PFSK-1 (cell line): ENCODE measurements around the gene CHTF18.

Source experiments
- FOXP2 ChIP-seq: optimal IDR thresholded peaks from 2 replicates; pipeline ENCODE3; 2011; ENCODE audit warnings: borderline replicate concordance, control low read depth, inconsistent platforms; ENCODE audit not compliant: insufficient read depth; ENCODE audit errors: extremely low read length, extremely low read depth
- POLR2AphosphoS5 ChIP-seq: IDR thresholded peaks from 2 replicates; pipeline ENCODE4 v1.6.1; 2012; ENCODE audit warnings: low read depth, mild to moderate bottlenecking, control low read depth, low read length, moderate library complexity
- REST ChIP-seq, 2 experiments: IDR thresholded peaks; 2 replicates each; pipeline versions ENCODE4 v1.6.1 to v1.8.0; 2011 to 2012; ENCODE audit warnings: low read depth in 2 of 2, low read length in 2 of 2, control low read depth in 1 of 2, inconsistent platforms in 1 of 2, mild to moderate bottlenecking in 1 of 2, moderate library complexity in 1 of 2; ENCODE audit not compliant: insufficient read depth in 1 of 2
- SIN3A ChIP-seq: IDR thresholded peaks from 2 replicates; pipeline ENCODE4 v1.6.1; 2012; ENCODE audit warnings: mild to moderate bottlenecking, low read length, moderate library complexity, borderline replicate concordance; ENCODE audit not compliant: insufficient read depth
- TAF1 ChIP-seq: IDR thresholded peaks from 2 replicates; pipeline ENCODE4 v1.6.1; 2012; ENCODE audit warnings: low read length, control low read depth, borderline replicate concordance; ENCODE audit not compliant: insufficient read depth

Gene CHTF18

GRCh38 chr16:756428-756827 is 32.0 kb upstream of the CHTF18 start:
- TF ChIP-seq REST (IDR thresholded peaks at IDR 0.05; ENCODE audit: insufficient read depth in 1 of 2, low read depth in 2 of 2, low read length in 2 of 2), result no peak
- no peak for TF ChIP-seq FOXP2
- TF ChIP-seq POLR2AphosphoS5, result no peak
- no peak for TF ChIP-seq SIN3A
- TF ChIP-seq TAF1, result no peak

GRCh38 chr16:759110-759910 is 29.1 kb upstream of the CHTF18 start:
- TF ChIP-seq REST (IDR thresholded peaks at IDR 0.05; ENCODE audit: insufficient read depth in 1 of 2, low read depth in 2 of 2, low read length in 2 of 2) (no peak), POLR2AphosphoS5 (no peak), TAF1 (no peak), SIN3A (no peak), FOXP2 (no peak)

GRCh38 chr16:760065-760464 is 28.4 kb upstream of the CHTF18 start:
- TF ChIP-seq SIN3A (no peak), TAF1 (no peak), POLR2AphosphoS5 (no peak), REST (IDR thresholded peaks at IDR 0.05; ENCODE audit: insufficient read depth in 1 of 2, low read depth in 2 of 2, low read length in 2 of 2) (no peak), FOXP2 (no peak)

- no peak for TF ChIP-seq TAF1
- TF ChIP-seq FOXP2, result no peak
- no peak for TF ChIP-seq SIN3A
- no peak for TF ChIP-seq REST (IDR thresholded peaks at IDR 0.05; ENCODE audit: insufficient read depth in 1 of 2, low read depth in 2 of 2, low read length in 2 of 2)
- no peak for TF ChIP-seq POLR2AphosphoS5
These were observed 27.7 kb upstream of the CHTF18 start, which contains the start of gene MSLN for GRCh38 chr16:760545-761343. Gene MSLN (plus strand): TSS chr16:760734. CDS start chr16:762681, 1,947 bp downstream.
